Coronary artery (tissue), 2 donors: Measurements from ENCODE around the gene PLPPR2.
"Not testable (repeated sequence)": the region's sequence is repeated elsewhere in the genome, so short reads cannot be mapped to it uniquely, and the experiment has no call there.

Experiments used
- DNase-seq: peaks from one replicate; pipeline ENCODE4 v3.0.0-alpha.2; 2017; ENCODE audit warnings: low spot score
- H3K27ac ChIP-seq, 2 donors: fragments of 200-600 bp; sonication (generic); one replicate each; pipeline ENCODE4 v1.5.1; 2016 to 2019
- H3K4me3 ChIP-seq: fragments of 200-600 bp; sonication (generic); 2 replicates; pipeline ENCODE4 v1.5.1; 2016; ENCODE audit warnings: mild to moderate bottlenecking, moderate library complexity
- CTCF ChIP-seq: fragments of 200-600 bp; sonication (generic); IDR thresholded peaks from one replicate; pipeline ENCODE4 v1.5.1; 2019; ENCODE audit warnings: antibody characterized with exemption

The PLPPR2 gene

GRCh38 chr19:11405846-11406643 is 50.8 kb downstream of the PLPPR2 start:
- Histone ChIP-seq H3K4me3 (no peak overlapping the region), H3K27ac (no peak overlapping the region)
- no peak for TF ChIP-seq CTCF
- DNase-seq = no peak

GRCh38 chr19:11406703-11407236 is 51.5 kb downstream of the PLPPR2 start:
- DNase-seq, H3K4me3 ChIP-seq, H3K27ac ChIP-seq: not testable (repeated sequence)

GRCh38 chr19:11408591-11408990 is 53.4 kb downstream of the PLPPR2 start:
- TF ChIP-seq CTCF = no peak
- no peak for DNase-seq
- no peak overlapping the region for H3K4me3 ChIP-seq

GRCh38 chr19:11410682-11411081 is 55.5 kb downstream of the PLPPR2 start:
- H3K27ac ChIP-seq = no peak overlapping the region
- H3K4me3 ChIP-seq = no peak overlapping the region
- DNase-seq = no peak
- no peak for TF ChIP-seq CTCF

More at GRCh38 chr19:11408591-11408990, 53.4 kb downstream of the PLPPR2 start:
- no peak overlapping the region for H3K27ac ChIP-seq

- no peak for DNase-seq
- Histone ChIP-seq H3K27ac (no peak overlapping the region), H3K4me3 (no peak overlapping the region)
- no peak for TF ChIP-seq CTCF
These were observed 59.3 kb downstream of the PLPPR2 start for GRCh38 chr19:11414544-11414943.
